HFFc6 (cell line): ENCODE results near the gene ORM2. TPM values are rescaled to one million over a fixed set of nuclear protein-coding genes. Genes with fewer than 3 reads are reported as not detected.

Experiments used
- DNase-seq: peaks from one replicate; pipeline ENCODE4 v3.0.0-alpha.2; 2018
- H3K27ac Mint-ChIP-seq: 2 replicates; pipeline ENCODE4 v1.8.0; 2020; ENCODE audit warnings: mild to moderate bottlenecking, mixed read lengths
- H3K27me3 Mint-ChIP-seq: 2 replicates; pipeline ENCODE4 v1.8.0; 2021; ENCODE audit warnings: mild to moderate bottlenecking, moderate library complexity, mixed read lengths; ENCODE audit not compliant: insufficient read depth
- H3K36me3 Mint-ChIP-seq: 2 replicates; pipeline ENCODE4 v1.8.0; 2021; ENCODE audit warnings: low read depth, mixed read lengths
- H3K4me1 Mint-ChIP-seq: 2 replicates; pipeline ENCODE4 v1.8.0; 2020; ENCODE audit warnings: low read depth, mixed read lengths
- H3K4me3 Mint-ChIP-seq: 2 replicates; pipeline ENCODE4 v1.8.0; 2020; ENCODE audit warnings: mild to moderate bottlenecking, moderate library complexity, mixed read lengths
- H3K9me3 Mint-ChIP-seq: 2 replicates; pipeline ENCODE4 v1.8.0; 2020; ENCODE audit warnings: mild to moderate bottlenecking, mixed read lengths
- CTCF ChIP-seq: fragments of 200-600 bp; sonication (generic); IDR thresholded peaks from 2 replicates; pipeline ENCODE4 v1.5.0; 2021; ENCODE audit warnings: antibody characterized with exemption, mild to moderate bottlenecking
- total RNA-seq, 6 experiments: library from RNA; stranded (reverse); fragmentation: NEBNext Ultra II Directional; extraction: Animal tissue kit (Norgen Biotek cat#: 25700); gene quantifications; 2 replicates in 1 of 6; 3 replicates in 5 of 6; pipeline ENCODE4 v1.2.3, GENCODE V29; 2021

Gene ORM2
- total RNA-seq, 6 experiments from 2014 or later: not detected

- peaks cover 8% of the 10 kb centered on the region for H3K36me3 Mint-ChIP-seq
- H3K27ac Mint-ChIP-seq: no peak overlapping the region
- peaks cover 5% of the 10 kb centered on the region; the same call in 1 of the 2 replicates for H3K4me1 Mint-ChIP-seq
- DNase-seq: no peak
- no peaks in the 10 kb centered on the region for H3K9me3 Mint-ChIP-seq
- no peak for TF ChIP-seq CTCF
- peaks cover 3% of the 10 kb centered on the region; the same call in 1 of the 2 replicates for H3K27me3 Mint-ChIP-seq
- H3K4me3 Mint-ChIP-seq: no peak overlapping the region
These were observed 25.7 kb upstream of the ORM2 start for GRCh38 chr9:114303977-114304376.

- Mint-ChIP-seq H3K27me3 (peaks cover 3% of the 10 kb centered on the region; the same call in 1 of the 2 replicates), H3K9me3 (no peaks in the 10 kb centered on the region)
- no peak for DNase-seq
These were observed 25.1 kb upstream of the ORM2 start for GRCh38 chr9:114304416-114305188.

GRCh38 chr9:114307899-114308267 is 21.8 kb upstream of the ORM2 start:
- TF ChIP-seq CTCF: no peak
- DNase-seq: peak; percentile 29
- Mint-ChIP-seq H3K27ac (no peak overlapping the region), H3K9me3 (no peaks in the 10 kb centered on the region), H3K4me3 (no peak overlapping the region), H3K4me1 (peaks cover 5% of the 10 kb centered on the region; the same call in 1 of the 2 replicates), H3K36me3 (peaks cover 23% of the 10 kb centered on the region), H3K27me3 (peaks cover 6% of the 10 kb centered on the region; the same call in 1 of the 2 replicates)

More at GRCh38 chr9:114304416-114305188, 25.1 kb upstream of the ORM2 start:
- TF ChIP-seq CTCF: no peak
- Mint-ChIP-seq H3K27ac (no peak overlapping the region), H3K4me3 (no peak overlapping the region), H3K4me1 (peaks cover 5% of the 10 kb centered on the region; the same call in 1 of the 2 replicates), H3K36me3 (peaks cover 10% of the 10 kb centered on the region)

- Mint-ChIP-seq H3K27ac (no peak overlapping the region), H3K4me1 (peaks cover 5% of the 10 kb centered on the region; the same call in 1 of the 2 replicates), H3K4me3 (no peak overlapping the region), H3K27me3 (peaks cover 6% of the 10 kb centered on the region; the same call in 1 of the 2 replicates), H3K36me3 (peaks cover 23% of the 10 kb centered on the region), H3K9me3 (no peaks in the 10 kb centered on the region)
- DNase-seq: no peak
- no peak for TF ChIP-seq CTCF
These were observed 21.2 kb upstream of the ORM2 start for GRCh38 chr9:114308361-114308950.

GRCh38 chr9:114309096-114309495 is 20.6 kb upstream of the ORM2 start:
- Mint-ChIP-seq H3K27me3 (peaks cover 6% of the 10 kb centered on the region; the same call in 1 of the 2 replicates), H3K27ac (no peak overlapping the region), H3K4me1 (peaks cover 5% of the 10 kb centered on the region; the same call in 1 of the 2 replicates), H3K36me3 (peaks cover 23% of the 10 kb centered on the region), H3K4me3 (no peak overlapping the region), H3K9me3 (no peaks in the 10 kb centered on the region)
- TF ChIP-seq CTCF: no peak
- no peak for DNase-seq
